ENCODE measurements around the gene LCP2. TPM values are rescaled to one million over a fixed set of nuclear protein-coding genes. Genes with fewer than 3 reads are reported as not detected.

LCP2 gene
- total and polyA plus RNA-seq, 2 of the 4 experiments (the other 2 are of a cell fraction) = not detected

DNA sequence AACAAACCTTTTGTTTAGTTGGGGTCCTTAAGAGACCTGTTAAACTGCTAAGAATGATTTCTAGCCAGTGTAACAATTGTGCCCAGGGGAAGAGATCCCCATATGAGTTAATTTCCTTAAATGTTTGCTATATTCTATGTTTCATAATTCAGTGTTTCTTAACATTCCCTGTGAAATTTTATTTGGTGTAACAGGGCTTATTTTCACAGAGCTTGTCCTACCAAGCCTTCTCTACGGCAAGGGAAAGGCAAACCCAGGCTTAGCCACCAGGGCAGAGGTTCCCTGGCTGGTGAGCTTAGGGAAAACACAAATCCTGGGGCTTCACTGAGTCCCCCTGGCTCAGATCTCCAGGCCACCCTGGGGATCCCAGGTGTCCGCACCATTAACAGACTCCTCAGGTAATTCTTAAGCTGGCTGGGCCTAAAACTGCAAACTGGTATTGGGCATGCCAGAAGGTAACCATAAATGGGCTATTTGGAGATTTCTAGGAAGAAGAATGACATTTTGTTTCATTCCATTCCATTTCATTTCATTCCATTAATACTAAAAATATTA is 17.0 kb upstream of the LCP2 start:
- DNase-seq (no peak), ATAC-seq (ENCODE audit: low read depth) (no peak)
- Histone ChIP-seq H4K5ac (ENCODE audit: low read depth, low read length) (no peak overlapping the region), H2BK15ac (ENCODE audit: low read depth, low read length) (no peak overlapping the region), H2BK20ac (ENCODE audit: low read depth, low read length) (no peak overlapping the region), H2AFZ (replicated peaks; ENCODE audit: low read length, poor library complexity) (no peak overlapping the region), H3K56ac (ENCODE audit: extremely low read depth, insufficient read depth, low read length) (no peak overlapping the region), H3K18ac (ENCODE audit: low read depth, low read length) (no peak overlapping the region), H4K20me1 (ENCODE audit: insufficient read depth, low read length) (no peaks in the 10 kb centered on the region), H3K9ac (ENCODE audit: low read depth, low read length) (no peak overlapping the region), H3K4me3 (ENCODE audit: insufficient read depth, low read depth, low read length) (no peak overlapping the region), H3K9me3 (ENCODE audit: control insufficient read depth, insufficient read depth, low read length) (no peaks in the 10 kb centered on the region), H3K36me3 (ENCODE audit: control insufficient read depth, insufficient read depth, low read length) (no peaks in the 10 kb centered on the region), H3K9me1 (ENCODE audit: insufficient read depth, low read length) (no peaks in the 10 kb centered on the region), H2BK120ac (ENCODE audit: low read depth, low read length) (no peak overlapping the region), H2AK9ac (replicated peaks; ENCODE audit: low read depth, low read length, poor library complexity) (no peak overlapping the region), H4K8ac (ENCODE audit: low read depth in 2 of 2, low read length in 2 of 2) (no peak overlapping the region), H3K79me1 (ENCODE audit: low read depth in 1 of 2, low read length in 2 of 2) (no peaks in the 10 kb centered on the region), H4K91ac (ENCODE audit: insufficient read depth, low read depth, low read length) (no peak overlapping the region), H3K14ac (replicated peaks; ENCODE audit: low read depth, low read length) (no peak overlapping the region), H3K4ac (ENCODE audit: low read depth, low read length) (no peak overlapping the region), H3K4me2 (ENCODE audit: low read depth, low read length) (no peak overlapping the region), H3K27me3 (ENCODE audit: control insufficient read depth, insufficient read depth, low read length) (no peaks in the 10 kb centered on the region), H3K4me1 (ENCODE audit: control insufficient read depth, insufficient read depth, low read length) (no peaks in the 10 kb centered on the region), H2BK5ac (ENCODE audit: low read depth, low read length, poor library complexity, severe bottlenecking) (no peak overlapping the region), H3K27ac (ENCODE audit: insufficient read depth, low read length) (no peak overlapping the region), H2AK5ac (ENCODE audit: low read depth, low read length) (no peak overlapping the region), H3K23ac (ENCODE audit: low read depth, low read length) (no peak overlapping the region)
- intact Hi-C loops (cut with micrococcal nuclease) (no loop called here), dilution Hi-C loops (cut with HindIII; ENCODE audit: low sequenced_read_pairs, unreplicated experiment) (no loop called here), in situ Hi-C loops (cut with MboI; ENCODE audit: low sequenced_read_pairs) (no loop called here)
- ChIA-PET CTCF (no interaction called here), POLR2A (ENCODE audit: unreplicated experiment) (no interaction called here)
- WGBS, 2 experiments (ENCODE audit: extremely low coverage in 2 of 2, insufficient read length in 1 of 2) = no CpG with 5 or more reads among the region's 2 CpGs
- no TSS peak for BruUV-seq (replicated peaks)
- TF ChIP-seq RAD21 (IDR thresholded peaks at IDR 0.05; ENCODE audit: low read length) = no peak
- TF ChIP-seq CEBPB (IDR thresholded peaks at IDR 0.05; ENCODE audit: low read depth, low read length) = no peak
- TF ChIP-seq CHD1 (IDR thresholded peaks at IDR 0.05; ENCODE audit: low read depth, low read length) = no peak
- TF ChIP-seq, protein P1, sequence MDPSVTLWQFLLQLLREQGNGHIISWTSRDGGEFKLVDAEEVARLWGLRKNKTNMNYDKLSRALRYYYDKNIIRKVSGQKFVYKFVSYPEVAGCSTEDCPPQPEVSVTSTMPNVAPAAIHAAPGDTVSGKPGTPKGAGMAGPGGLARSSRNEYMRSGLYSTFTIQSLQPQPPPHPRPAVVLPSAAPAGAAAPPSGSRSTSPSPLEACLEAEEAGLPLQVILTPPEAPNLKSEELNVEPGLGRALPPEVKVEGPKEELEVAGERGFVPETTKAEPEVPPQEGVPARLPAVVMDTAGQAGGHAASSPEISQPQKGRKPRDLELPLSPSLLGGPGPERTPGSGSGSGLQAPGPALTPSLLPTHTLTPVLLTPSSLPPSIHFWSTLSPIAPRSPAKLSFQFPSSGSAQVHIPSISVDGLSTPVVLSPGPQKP (IDR thresholded peaks at IDR 0.05; ENCODE audit: borderline replicate concordance, low read depth, low read length) = no peak
- TF ChIP-seq POLR2A (IDR thresholded peaks at IDR 0.05; ENCODE audit: low read depth, low read length) = no peak
- TF ChIP-seq SMC3 (IDR thresholded peaks at IDR 0.05; ENCODE audit: low read depth, low read length) = no peak
- TF ChIP-seq MAFK (IDR thresholded peaks at IDR 0.05; ENCODE audit: low read depth, low read length) = no peak
- no peak for TF ChIP-seq RFX5 (IDR thresholded peaks at IDR 0.05; ENCODE audit: low read depth, low read length)
- no peak for TF ChIP-seq FOS (IDR thresholded peaks at IDR 0.05; ENCODE audit: low read depth, low read length)
- TF ChIP-seq, protein P2, sequence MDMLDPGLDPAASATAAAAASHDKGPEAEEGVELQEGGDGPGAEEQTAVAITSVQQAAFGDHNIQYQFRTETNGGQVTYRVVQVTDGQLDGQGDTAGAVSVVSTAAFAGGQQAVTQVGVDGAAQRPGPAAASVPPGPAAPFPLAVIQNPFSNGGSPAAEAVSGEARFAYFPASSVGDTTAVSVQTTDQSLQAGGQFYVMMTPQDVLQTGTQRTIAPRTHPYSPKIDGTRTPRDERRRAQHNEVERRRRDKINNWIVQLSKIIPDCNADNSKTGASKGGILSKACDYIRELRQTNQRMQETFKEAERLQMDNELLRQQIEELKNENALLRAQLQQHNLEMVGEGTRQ (IDR thresholded peaks at IDR 0.05; ENCODE audit: low read depth, low read length) = no peak
- no peak for TF ChIP-seq RCOR1 (IDR thresholded peaks at IDR 0.05; ENCODE audit: insufficient replicate concordance, low read length)
- no peak for TF ChIP-seq NFE2L2 (IDR thresholded peaks at IDR 0.05; ENCODE audit: low read depth, low read length)
- TF ChIP-seq MAZ (IDR thresholded peaks at IDR 0.05; ENCODE audit: borderline replicate concordance, low read depth, low read length) = no peak
- TF ChIP-seq MXI1 (IDR thresholded peaks at IDR 0.05; ENCODE audit: borderline replicate concordance, low read depth, low read length) = no peak
- TF ChIP-seq, protein P3, sequence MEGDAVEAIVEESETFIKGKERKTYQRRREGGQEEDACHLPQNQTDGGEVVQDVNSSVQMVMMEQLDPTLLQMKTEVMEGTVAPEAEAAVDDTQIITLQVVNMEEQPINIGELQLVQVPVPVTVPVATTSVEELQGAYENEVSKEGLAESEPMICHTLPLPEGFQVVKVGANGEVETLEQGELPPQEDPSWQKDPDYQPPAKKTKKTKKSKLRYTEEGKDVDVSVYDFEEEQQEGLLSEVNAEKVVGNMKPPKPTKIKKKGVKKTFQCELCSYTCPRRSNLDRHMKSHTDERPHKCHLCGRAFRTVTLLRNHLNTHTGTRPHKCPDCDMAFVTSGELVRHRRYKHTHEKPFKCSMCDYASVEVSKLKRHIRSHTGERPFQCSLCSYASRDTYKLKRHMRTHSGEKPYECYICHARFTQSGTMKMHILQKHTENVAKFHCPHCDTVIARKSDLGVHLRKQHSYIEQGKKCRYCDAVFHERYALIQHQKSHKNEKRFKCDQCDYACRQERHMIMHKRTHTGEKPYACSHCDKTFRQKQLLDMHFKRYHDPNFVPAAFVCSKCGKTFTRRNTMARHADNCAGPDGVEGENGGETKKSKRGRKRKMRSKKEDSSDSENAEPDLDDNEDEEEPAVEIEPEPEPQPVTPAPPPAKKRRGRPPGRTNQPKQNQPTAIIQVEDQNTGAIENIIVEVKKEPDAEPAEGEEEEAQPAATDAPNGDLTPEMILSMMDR (conservative IDR thresholded peaks at IDR 0.05; ENCODE audit: low read depth, low read length) = no peak
- TF ChIP-seq BHLHE40 (IDR thresholded peaks at IDR 0.05; ENCODE audit: low read depth, low read length) = no peak
